ENCODE measurements around the gene NOL4L.

DNA sequence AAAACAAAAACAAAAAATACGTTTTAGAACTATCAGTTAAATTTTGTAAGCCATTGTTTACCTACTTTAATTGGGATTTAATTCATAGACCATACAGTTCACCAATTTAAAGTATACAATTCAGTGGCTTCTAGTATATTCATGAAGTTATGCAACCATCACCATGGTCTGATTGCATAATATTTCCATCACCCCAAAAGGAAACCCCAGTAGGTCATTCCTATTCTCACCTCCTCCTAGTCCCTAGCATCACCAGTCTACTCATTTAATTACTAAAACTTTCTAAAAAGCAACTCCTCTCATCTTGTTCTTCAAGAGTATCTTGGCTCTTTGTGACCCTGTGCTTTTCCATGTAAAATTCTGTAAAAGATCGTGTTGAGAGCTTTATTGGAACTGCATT is 166.8 kb downstream of the NOL4L start:
- no peak for TF ChIP-seq PHF8 (IDR thresholded peaks at IDR 0.05; ENCODE audit: borderline replicate concordance, low read depth)
- TF ChIP-seq, protein P1, sequence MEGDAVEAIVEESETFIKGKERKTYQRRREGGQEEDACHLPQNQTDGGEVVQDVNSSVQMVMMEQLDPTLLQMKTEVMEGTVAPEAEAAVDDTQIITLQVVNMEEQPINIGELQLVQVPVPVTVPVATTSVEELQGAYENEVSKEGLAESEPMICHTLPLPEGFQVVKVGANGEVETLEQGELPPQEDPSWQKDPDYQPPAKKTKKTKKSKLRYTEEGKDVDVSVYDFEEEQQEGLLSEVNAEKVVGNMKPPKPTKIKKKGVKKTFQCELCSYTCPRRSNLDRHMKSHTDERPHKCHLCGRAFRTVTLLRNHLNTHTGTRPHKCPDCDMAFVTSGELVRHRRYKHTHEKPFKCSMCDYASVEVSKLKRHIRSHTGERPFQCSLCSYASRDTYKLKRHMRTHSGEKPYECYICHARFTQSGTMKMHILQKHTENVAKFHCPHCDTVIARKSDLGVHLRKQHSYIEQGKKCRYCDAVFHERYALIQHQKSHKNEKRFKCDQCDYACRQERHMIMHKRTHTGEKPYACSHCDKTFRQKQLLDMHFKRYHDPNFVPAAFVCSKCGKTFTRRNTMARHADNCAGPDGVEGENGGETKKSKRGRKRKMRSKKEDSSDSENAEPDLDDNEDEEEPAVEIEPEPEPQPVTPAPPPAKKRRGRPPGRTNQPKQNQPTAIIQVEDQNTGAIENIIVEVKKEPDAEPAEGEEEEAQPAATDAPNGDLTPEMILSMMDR (IDR thresholded peaks at IDR 0.05) = no peak
- TF ChIP-seq POLR2A (IDR thresholded peaks at IDR 0.05; ENCODE audit: low read length) = no peak
- no peak for TF ChIP-seq SMC3 (IDR thresholded peaks at IDR 0.05)
- TF ChIP-seq RFX5 (IDR thresholded peaks at IDR 0.05) = no peak
- no peak for TF ChIP-seq TP53 (CRISPR knock-in tag; IDR thresholded peaks at IDR 0.05)
- TF ChIP-seq, protein P2, sequence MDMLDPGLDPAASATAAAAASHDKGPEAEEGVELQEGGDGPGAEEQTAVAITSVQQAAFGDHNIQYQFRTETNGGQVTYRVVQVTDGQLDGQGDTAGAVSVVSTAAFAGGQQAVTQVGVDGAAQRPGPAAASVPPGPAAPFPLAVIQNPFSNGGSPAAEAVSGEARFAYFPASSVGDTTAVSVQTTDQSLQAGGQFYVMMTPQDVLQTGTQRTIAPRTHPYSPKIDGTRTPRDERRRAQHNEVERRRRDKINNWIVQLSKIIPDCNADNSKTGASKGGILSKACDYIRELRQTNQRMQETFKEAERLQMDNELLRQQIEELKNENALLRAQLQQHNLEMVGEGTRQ (IDR thresholded peaks at IDR 0.05) = no peak
- TF ChIP-seq SREBF2 (IDR thresholded peaks at IDR 0.05) = no peak
- TF ChIP-seq CBX8 (IDR thresholded peaks at IDR 0.05) = no peak
- TF ChIP-seq MYC (IDR thresholded peaks at IDR 0.05; ENCODE audit: borderline replicate concordance, low read length) = no peak
- no peak for TF ChIP-seq FOSL2 (IDR thresholded peaks at IDR 0.05)
- TF ChIP-seq FOSL2 (CRISPR knock-in tag; IDR thresholded peaks at IDR 0.05) = no peak
